NCI-H446 treated with DMSO at 0.1 percent for 48 hours (cell line): ENCODE data around the gene ASTN1.

Source experiments
- DNase-seq: peaks from one replicate; lab custom pipeline; 2025; lab: John Stamatoyannopoulos, UW

The ASTN1 gene

GRCh38 chr1:177163844-177164379 lies 600 bp downstream of the ASTN1 start:
- no peak for DNase-seq

GRCh38 chr1:177162243-177162642 lies 2.3 kb downstream of the ASTN1 start:
- no peak for DNase-seq

DNA sequence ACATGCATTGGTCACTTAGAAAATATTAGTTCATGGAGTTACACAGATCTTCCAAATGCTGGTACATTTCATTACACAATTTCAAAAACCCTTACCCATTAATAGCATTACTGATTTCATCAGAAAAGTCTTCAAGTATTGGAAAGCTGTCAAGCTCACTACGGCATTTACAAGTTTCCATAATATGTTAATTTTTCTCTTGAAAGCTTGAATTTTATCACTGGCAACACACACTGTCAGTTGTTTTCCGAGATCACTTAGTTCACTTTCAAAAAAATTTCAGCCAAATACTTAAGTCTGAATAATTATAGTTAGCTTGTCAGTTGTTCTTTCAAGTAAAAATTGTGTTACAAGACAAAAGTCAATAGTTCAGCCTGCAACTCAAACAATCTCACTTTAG lies 18.0 kb downstream of the ASTN1 start:
- no peak for DNase-seq

GRCh38 chr1:177145106-177146070 lies 19.1 kb downstream of the ASTN1 start:
- DNase-seq: no peak

GRCh38 chr1:177142791-177143271 lies 21.7 kb downstream of the ASTN1 start:
- DNase-seq: no peak

DNA sequence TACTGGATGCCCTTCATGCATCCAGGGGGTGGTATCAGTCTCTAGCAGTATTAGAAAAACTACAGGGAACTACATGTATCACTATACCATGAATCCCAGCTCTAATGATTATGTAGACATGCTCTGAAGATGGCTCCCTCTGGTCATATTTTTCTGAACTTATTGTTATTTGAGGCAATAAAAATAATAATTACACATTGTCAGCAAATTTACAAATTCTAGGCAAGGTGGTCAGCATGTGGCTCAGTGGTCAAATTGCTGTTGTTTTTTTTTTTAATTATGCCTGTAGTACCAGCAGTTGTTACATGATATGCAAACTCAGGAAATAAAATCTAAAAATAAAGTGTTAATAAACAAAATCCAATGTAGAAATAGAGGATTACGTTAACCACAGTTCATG lies 22.5 kb downstream of the ASTN1 start:
- no peak for DNase-seq

DNA sequence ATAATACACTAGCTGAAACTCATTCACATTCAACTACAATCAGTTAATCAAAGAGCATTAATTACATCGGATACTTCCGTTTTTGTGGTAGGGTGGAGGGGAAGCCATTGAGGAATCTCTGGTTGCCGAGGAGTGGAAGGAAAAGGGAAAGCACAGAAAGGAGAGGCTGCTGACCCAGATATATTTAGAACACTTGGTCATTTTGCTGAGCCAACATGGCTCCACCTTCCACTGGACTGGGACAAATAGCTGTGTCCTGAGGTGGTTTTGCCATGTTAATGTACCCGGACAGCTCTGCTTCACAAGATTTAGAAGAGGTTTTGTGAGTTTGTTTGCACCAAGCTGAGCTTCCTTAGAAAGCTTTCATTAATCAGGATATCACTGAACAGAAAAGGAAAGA lies 26.2 kb downstream of the ASTN1 start:
- DNase-seq: no peak

GRCh38 chr1:177137814-177138213 lies 26.7 kb downstream of the ASTN1 start:
- no peak for DNase-seq

DNA sequence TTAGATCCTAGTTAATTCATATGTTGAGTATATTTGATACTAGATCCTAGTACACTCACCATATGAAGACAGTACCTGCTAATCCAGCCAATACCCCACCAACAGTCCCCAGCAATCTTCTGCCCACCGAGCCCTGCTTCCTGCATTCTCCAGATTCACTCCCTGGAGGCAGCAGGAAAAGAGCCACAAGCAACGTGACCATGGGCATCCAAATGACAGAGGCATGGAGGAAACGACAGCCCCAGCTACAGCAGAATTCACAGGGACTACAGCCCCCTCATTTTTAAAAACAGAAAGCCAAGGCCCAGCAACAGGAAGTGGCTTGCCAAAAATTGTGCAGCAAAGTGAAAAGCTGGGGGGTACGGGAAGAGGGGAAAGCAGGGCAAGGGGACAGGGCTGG lies 29.3 kb downstream of the ASTN1 start:
- no peak for DNase-seq

DNA sequence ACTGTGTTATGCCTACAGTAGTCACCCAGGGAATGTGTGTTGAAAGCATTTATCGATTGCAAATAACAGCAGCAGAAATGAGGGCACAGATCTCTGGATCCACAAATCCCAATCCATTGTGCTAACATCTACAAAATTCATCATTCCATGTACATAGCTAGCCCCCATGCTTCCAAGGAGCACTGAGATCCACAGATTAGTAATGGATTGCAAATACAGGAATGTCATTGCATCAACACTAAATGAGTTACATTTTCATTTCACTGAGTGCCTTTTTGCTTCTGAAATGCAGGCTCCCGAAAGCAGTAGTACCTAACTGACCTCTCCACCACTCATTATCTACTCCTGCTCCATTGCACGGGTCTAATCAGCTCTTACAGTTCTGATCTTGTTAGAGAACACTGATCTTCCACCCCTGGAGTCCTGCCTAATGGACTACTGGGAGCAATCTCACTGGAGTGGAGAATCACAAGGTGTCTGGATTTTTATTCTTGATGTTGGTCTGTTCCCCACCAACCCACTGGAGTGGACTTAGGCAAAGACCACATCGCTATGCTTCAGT lies 30.5 kb downstream of the ASTN1 start:
- DNase-seq: no peak

DNA sequence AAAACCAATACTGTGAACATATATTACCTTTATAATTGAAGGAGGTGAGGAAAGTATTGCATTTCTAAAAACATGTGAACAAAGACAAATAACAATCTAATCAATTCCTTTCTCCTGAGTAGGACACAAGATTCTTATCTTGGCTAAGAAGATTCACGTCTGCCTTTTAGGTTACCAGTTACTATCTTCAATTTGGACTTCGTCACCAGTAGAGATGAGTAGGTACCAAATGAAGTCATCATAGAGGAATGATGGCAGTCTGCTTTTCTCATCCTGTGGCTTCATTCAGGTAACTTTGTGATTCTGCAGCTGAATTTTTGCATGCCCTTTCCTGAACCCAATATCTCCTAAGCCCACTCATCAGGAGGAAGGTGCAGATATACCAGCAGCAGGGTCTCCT lies 32.4 kb downstream of the ASTN1 start:
- DNase-seq: no peak

GRCh38 chr1:177131723-177132122 lies 32.8 kb downstream of the ASTN1 start:
- no peak for DNase-seq

GRCh38 chr1:177130451-177130945 lies 34.0 kb downstream of the ASTN1 start:
- DNase-seq: no peak

DNA sequence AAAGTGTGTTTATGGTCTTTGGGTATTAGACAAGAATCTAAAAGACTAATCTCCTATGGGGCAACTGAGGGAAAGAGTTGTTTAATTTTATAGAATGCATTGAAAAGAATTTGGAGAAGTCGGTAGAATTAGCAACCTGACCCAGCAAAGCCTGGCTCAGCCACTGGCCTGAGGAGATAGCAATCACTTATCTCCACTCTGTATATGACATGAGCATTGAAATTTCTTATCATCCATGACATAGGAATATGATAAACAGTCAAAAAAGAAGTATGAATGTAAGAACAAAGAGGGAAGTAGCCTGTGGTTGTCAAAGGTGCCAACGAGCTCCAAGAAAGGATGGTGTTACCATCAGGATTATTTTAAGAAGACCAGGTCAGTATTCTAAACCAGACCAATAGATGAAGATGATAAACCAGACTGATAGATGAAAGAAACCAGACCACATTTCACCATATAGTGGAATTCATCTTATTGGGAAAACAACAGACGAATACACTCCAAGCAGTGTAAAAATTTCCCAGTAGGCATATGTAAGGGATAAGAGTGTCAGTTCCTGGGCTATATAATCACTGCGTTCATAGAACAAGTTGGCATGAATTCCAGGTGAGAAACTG lies 35.7 kb downstream of the ASTN1 start:
- no peak for DNase-seq

- DNase-seq: no peak
Measured at GRCh38 chr1:177126267-177126666, 38.2 kb downstream of the ASTN1 start.

DNA sequence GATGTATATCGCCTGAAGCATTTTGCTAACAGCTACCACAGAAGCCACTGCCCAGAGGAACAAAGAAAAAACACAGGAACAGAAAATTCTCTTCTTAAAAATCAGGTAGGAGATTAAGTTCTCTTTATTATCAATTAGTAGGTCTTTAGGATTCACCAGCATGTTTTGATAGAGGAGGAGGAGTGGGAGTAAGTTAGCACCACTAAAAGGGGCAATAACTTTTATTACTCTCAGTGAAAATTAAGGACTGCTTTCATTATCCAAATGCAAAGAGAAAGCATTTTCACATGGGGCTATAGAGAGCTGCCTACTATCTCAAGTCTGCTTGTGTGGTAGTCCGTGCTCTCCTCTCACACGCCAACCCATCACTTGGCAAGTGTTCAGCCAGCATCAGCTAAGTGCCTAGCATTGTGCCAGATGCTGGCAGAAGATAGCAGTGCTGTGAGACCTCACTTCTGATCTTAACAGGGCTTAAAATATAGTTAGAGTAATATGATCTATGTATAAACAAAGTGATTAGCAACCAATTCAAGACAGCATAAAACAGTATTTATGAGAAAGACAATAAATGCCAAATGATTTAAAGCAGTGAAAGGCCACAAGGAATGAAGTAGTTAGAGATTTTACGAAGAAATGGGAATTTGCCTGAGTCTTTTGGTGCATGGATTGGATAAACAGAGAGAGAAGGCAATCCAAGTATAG lies 39.8 kb downstream of the ASTN1 start:
- DNase-seq: no peak

DNA sequence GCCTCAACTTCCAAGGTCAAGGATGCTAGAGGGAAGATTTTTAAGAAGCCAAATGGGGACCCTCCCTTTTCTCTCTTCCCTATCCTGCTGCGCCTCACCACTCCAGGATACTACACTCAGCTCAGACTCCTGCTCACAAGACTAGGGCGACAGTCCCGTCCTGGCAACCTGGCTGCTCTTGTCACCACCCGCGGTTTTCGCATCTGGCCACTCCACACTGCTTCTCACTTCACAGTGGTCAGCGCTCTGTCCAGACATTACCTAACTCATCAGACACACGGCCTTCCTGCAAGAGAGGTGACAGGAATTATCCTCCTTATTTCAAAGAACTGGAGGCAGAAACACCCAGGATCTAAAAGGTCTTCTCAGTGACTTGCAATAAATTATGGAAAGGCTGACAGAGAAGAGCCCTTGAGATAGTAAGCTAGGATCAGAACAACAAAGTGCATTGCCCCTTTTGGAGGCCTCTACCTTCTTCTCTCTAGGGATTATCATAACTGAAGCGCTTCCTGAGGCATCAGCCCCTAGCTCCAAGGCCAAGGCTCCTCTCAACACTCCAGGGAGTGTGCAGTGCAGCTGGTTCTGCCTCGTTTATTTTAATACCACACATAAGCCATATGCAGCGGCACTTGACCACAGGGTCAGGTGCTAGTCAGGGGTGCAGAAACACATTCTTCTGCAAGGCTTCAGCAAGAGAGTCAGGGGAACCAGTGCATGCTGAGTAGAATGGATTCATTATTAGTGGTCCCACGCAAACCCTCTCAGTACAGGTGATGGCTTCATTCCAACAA lies 41.9 kb downstream of the ASTN1 start:
- no peak for DNase-seq

GRCh38 chr1:177119311-177119710 lies 45.2 kb downstream of the ASTN1 start:
- DNase-seq: no peak

DNA sequence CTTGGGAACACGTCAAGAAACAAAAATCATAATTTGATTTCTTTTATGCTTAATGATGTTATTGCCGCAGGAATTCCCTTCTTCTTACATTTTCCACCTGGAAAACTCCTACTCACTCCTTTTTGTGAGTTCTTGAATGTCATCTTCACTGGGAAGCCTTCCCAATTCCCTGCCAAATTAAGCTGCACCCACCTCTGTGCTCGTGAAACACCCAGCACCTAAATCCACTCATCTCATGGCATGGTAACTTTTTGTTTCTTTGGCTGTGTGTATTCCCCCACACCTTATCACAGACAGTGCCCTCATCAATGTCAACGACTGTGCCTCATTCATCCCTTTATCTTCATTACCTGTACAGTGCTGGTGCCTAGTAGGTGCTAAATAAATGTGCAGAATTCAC lies 45.6 kb downstream of the ASTN1 start:
- no peak for DNase-seq

GRCh38 chr1:177116941-177117340 lies 47.6 kb downstream of the ASTN1 start:
- no peak for DNase-seq
